ENCODE results near the gene TAS2R19.

GRCh38 chr12:11031307-11031706, 8.9 kb upstream of the TAS2R19 start, which contains the start of gene TAS2R31:
- TF ChIP-seq POLR2A (IDR thresholded peaks at IDR 0.05) (no peak), CTCF (IDR thresholded peaks at IDR 0.05) (no peak)
